PFSK-1 (cell line): ENCODE measurements around the gene NPW.

ENCODE experiments used
- FOXP2 ChIP-seq: optimal IDR thresholded peaks from 2 replicates; pipeline ENCODE3; 2011; ENCODE audit warnings: borderline replicate concordance, control low read depth, inconsistent platforms; ENCODE audit not compliant: insufficient read depth; ENCODE audit errors: extremely low read length, extremely low read depth
- POLR2AphosphoS5 ChIP-seq: IDR thresholded peaks from 2 replicates; pipeline ENCODE4 v1.6.1; 2012; ENCODE audit warnings: low read depth, mild to moderate bottlenecking, control low read depth, low read length, moderate library complexity
- SIN3A ChIP-seq: IDR thresholded peaks from 2 replicates; pipeline ENCODE4 v1.6.1; 2012; ENCODE audit warnings: mild to moderate bottlenecking, low read length, moderate library complexity, borderline replicate concordance; ENCODE audit not compliant: insufficient read depth
- TAF1 ChIP-seq: IDR thresholded peaks from 2 replicates; pipeline ENCODE4 v1.6.1; 2012; ENCODE audit warnings: low read length, control low read depth, borderline replicate concordance; ENCODE audit not compliant: insufficient read depth
- TF ChIP-seq, protein P1 (sequence below), 2 experiments: IDR thresholded peaks; 2 replicates each; pipeline versions ENCODE4 v1.6.1 to v1.8.0; 2011 to 2012; ENCODE audit warnings: low read depth in 2 of 2, low read length in 2 of 2, control low read depth in 1 of 2, inconsistent platforms in 1 of 2, mild to moderate bottlenecking in 1 of 2, moderate library complexity in 1 of 2; ENCODE audit not compliant: insufficient read depth in 1 of 2

NPW gene

DNA sequence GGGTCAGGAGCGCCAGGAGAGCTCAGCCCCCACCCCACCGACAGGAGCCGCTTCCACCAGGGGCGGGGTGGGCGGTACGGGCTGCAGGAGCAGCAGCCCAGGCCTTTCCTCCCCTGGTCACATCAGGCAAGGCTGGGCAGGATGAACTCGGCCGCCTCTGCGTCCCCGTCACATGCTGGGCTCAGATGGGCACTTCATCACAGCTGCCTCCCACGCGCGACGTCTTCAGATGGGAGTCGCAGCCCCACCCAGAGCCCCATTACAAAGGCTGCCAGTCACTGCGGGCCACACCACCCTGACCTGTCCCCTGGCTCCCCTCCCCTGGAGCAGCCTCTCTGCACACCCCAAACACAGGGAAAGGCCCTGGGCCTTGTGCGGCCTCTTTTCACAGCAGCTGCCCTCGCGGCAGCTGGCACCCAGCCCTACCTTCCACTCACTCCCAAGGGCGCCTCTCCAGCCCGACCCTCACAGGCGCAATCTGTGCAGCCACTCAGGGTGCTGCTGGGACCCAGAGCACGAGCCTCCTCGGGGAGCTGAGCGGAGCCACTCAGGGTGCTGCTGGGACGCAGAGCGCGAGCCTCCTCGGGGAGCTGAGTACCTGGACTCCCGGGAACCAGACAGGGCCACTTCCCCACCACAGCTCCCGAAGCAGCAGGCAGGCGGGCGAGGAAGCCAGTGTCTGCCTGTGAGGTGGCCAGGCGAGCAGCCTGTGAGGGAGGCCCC lies 14.6 kb upstream of the NPW start:
- TF ChIP-seq TAF1, result no peak
- TF ChIP-seq, protein P1, sequence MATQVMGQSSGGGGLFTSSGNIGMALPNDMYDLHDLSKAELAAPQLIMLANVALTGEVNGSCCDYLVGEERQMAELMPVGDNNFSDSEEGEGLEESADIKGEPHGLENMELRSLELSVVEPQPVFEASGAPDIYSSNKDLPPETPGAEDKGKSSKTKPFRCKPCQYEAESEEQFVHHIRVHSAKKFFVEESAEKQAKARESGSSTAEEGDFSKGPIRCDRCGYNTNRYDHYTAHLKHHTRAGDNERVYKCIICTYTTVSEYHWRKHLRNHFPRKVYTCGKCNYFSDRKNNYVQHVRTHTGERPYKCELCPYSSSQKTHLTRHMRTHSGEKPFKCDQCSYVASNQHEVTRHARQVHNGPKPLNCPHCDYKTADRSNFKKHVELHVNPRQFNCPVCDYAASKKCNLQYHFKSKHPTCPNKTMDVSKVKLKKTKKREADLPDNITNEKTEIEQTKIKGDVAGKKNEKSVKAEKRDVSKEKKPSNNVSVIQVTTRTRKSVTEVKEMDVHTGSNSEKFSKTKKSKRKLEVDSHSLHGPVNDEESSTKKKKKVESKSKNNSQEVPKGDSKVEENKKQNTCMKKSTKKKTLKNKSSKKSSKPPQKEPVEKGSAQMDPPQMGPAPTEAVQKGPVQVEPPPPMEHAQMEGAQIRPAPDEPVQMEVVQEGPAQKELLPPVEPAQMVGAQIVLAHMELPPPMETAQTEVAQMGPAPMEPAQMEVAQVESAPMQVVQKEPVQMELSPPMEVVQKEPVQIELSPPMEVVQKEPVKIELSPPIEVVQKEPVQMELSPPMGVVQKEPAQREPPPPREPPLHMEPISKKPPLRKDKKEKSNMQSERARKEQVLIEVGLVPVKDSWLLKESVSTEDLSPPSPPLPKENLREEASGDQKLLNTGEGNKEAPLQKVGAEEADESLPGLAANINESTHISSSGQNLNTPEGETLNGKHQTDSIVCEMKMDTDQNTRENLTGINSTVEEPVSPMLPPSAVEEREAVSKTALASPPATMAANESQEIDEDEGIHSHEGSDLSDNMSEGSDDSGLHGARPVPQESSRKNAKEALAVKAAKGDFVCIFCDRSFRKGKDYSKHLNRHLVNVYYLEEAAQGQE (IDR thresholded peaks at IDR 0.05; ENCODE audit: insufficient read depth in 1 of 2, low read depth in 2 of 2, low read length in 2 of 2), result no peak
- no peak for TF ChIP-seq SIN3A
- no peak for TF ChIP-seq FOXP2
- TF ChIP-seq POLR2AphosphoS5, result no peak

DNA sequence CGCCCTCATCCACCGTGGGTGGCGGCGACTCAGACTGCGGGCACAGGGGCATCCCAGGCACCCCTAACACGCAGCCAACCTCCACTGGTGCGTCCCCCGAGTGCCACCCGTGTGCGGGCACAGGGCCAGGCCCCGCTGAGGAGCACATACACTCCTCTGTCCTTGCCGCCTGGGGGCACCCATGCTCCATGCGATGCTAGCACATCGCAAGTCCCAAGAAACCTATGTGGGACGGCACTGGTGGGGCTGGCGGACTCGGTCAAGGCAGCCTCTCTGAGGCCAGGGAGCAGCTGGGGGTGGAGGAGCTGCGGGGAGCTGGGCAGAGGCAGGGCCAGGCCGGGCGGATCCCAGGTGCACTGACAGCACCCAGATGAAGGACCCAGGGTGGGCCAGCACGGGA lies 13.9 kb upstream of the NPW start:
- TF ChIP-seq FOXP2 (no peak), TAF1 (no peak)
- TF ChIP-seq, protein P1 (IDR thresholded peaks at IDR 0.05; ENCODE audit: insufficient read depth in 1 of 2, low read depth in 2 of 2, low read length in 2 of 2), result no peak

DNA sequence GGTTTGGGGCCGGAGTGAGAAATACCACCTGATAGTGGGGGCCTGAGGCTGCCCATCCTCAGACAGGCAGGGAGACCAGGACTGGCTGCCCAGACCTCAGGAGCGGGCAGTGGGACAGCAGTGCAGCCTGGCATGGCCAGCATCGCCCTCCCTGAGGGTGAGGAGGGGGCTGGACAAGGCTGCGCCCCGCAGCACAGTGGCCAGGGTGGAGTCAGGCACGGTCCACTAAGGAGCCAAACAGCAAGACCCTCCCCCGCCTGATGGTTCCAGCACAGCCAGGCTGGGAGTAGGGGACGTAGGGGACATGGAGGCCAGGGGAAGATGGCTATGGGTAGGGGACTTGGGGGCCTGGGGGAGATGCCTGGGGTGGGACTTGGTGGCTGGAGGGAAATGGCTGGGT lies 13.3 kb upstream of the NPW start:
- TF ChIP-seq FOXP2 (no peak), SIN3A (no peak), TAF1 (no peak), POLR2AphosphoS5 (no peak)
- TF ChIP-seq, protein P1 (IDR thresholded peaks at IDR 0.05; ENCODE audit: insufficient read depth in 1 of 2, low read depth in 2 of 2, low read length in 2 of 2), result no peak

DNA sequence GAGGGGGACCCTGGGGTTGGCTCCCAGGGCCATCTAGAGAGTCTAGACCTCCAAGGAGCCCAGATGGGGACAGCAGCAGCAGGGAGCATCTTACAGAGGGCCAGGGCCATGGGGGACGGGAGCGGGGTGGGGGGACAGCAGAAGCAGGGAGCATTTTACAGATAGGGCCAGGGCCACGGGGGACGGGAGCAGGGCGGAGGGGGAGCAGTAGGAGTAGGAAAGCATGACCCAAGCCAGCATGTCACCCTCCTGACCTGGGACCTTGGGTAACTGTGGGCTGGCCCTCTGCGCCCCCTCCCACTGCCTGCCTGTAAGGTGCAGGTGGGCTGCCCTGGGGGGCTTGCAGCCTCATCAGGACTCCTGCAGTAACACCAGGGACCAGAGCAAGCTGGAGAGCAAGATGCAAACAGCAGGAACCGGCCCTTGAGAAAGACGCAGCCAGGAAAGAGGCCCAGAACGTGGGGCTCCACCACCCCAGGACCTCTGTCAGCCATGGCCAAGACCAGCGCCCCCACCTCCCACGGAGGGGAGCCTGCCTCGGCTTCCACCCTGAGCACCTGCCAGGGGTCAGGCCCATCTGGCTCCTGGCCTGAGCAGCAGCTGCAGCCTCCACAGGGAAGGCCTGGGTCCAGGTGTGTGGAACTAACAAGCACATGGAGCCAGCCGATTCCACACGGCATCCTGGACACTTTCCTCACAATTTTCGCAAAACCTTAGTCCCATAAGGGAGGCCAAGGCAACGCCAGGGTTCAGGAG lies 12.3 kb upstream of the NPW start:
- TF ChIP-seq, protein P1 (IDR thresholded peaks at IDR 0.05; ENCODE audit: insufficient read depth in 1 of 2, low read depth in 2 of 2, low read length in 2 of 2), result no peak
- TF ChIP-seq FOXP2, result no peak
- TF ChIP-seq POLR2AphosphoS5, result no peak
- TF ChIP-seq SIN3A, result no peak
- no peak for TF ChIP-seq TAF1
